NCI-H226 (cell line): ENCODE results near the gene PLOD3.
A peak's percentile ranks its signal among the peaks of the same experiment; 100 is the strongest.

Experiments used
- DNase-seq: peaks from one replicate; pipeline ENCODE4 v3.0.0-alpha.2; 2015

PLOD3 gene

GRCh38 chr7:101175664-101176063, 41.7 kb downstream of the PLOD3 start:
- DNase-seq, result no peak

DNA sequence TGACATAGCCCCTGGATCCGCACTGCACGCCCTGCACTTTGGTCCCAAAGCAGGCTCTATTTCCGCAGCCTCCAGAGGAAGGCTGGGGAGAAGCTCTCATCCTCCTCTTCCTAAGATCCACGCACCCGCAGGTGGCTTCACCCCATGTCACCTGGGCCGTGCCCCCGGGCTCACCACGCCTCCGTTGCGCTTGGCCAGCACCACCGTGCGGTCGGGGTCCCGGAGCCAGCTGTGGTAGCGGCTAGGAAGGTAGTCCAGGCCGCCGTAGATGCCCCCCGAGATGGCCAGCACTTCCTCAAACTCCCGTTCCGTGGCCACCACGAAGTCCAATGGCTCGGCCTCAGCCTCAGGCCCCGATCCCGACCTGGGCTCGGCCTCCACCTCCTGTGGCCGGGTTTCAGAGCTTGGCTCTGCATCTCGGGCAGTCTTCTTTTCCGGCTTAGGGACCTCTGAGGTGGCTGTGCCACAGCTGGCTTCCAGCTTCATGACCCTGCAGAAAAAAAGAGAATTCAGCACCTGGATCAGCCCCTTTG, 43.0 kb downstream of the PLOD3 start:
- DNase-seq, result no peak

GRCh38 chr7:101173752-101174244, 43.6 kb downstream of the PLOD3 start:
- peak; percentile 53 for DNase-seq

GRCh38 chr7:101172854-101173751, 44.3 kb downstream of the PLOD3 start:
- DNase-seq, result peak; percentile 68

GRCh38 chr7:101172005-101172853, 45.2 kb downstream of the PLOD3 start:
- no peak for DNase-seq

DNA sequence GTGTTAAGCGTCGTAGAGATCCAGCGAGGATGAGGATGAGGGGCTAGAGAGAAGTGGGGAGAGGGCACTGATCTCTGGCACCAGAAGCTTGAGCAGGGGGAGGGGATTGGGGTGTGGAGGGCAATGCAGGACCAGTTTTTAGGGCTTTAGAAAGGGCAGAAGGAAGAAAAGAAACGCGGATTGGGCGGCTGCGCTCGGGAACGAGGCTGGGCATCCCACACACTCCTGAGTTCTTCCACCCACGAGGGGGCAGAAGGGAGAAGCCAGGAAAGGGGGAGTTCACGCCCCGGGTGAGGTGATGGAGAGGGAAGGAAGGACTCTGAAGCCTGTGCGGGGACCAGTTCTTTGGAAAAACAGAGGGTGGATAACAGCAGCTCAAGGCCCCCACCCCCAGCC, 45.9 kb downstream of the PLOD3 start:
- no peak for DNase-seq

DNA sequence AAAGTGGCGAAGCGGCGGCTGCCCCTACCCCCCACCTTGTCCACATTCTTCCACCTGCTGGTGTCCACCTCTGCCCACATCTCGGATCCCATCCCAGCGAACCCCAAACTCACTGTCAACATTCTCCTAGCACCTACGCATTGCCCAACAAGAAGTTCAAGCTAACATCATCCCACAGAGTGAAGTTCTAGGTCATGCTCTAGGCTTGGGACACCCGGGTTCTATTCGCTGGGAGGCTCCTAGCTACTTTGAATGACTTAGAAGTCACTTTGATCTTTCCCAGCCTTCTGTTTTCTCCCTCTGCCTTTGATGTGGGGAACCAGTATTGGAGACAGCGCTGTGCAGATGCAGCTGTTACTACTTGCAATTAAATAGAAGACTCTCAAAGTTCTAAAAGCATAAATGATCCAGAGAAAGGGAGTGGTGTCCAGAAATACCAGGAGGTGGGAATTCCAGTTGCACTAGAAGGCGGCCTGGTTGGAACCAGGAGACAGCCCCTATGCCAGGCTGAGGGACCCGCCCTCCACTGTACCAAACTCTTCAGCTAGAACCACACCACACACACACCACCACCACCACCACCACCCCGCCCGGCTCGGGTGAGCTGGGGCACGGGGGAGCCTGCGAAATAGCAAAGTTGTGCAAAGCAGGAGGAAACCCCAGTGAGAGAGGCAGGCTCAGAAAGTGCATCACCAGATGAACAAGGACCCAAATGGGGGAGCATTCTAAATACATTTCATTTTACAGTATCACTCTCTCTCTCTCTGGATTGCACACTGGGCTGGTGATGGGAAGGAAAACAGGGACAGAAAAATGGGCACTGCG, 46.6 kb downstream of the PLOD3 start:
- DNase-seq, result no peak

DNA sequence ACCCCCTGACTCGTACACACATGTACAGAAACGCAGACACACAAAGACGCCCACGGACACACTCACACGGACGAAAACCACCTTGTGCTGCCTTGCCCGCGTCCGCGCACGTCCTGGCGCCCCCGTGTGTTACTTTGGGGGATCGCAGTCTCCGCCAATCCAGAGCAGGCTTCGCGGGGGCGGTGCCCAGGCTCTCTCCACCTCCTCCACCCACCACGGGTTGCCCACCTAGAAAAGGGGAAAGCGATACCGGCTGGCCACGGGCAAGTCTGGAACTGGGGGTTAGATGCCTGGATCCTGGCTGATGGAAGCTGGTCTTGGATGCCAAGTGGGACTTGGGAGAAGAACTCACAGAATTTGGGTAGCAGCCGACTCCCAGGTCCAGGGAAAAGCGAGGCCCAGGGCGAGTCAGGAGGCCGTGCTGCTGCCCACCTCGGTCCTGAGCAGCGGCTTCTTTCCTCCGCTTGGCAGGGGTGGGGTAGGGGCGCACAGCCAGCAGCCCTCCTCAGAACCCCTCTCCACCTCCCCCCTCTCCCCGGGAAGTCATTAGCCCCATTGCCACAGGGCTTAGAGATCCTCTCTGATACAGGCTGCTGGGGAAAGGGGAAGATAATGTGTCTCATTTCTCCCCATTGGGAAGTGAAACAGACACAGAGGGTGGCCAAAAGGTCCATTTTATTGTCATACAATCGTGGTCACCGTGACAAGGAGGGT, 47.4 kb downstream of the PLOD3 start:
- DNase-seq, result peak; percentile 51

- DNase-seq, result no peak
These were observed 48.1 kb downstream of the PLOD3 start for GRCh38 chr7:101169110-101169837.

GRCh38 chr7:101168412-101169049, 48.9 kb downstream of the PLOD3 start:
- no peak for DNase-seq

DNA sequence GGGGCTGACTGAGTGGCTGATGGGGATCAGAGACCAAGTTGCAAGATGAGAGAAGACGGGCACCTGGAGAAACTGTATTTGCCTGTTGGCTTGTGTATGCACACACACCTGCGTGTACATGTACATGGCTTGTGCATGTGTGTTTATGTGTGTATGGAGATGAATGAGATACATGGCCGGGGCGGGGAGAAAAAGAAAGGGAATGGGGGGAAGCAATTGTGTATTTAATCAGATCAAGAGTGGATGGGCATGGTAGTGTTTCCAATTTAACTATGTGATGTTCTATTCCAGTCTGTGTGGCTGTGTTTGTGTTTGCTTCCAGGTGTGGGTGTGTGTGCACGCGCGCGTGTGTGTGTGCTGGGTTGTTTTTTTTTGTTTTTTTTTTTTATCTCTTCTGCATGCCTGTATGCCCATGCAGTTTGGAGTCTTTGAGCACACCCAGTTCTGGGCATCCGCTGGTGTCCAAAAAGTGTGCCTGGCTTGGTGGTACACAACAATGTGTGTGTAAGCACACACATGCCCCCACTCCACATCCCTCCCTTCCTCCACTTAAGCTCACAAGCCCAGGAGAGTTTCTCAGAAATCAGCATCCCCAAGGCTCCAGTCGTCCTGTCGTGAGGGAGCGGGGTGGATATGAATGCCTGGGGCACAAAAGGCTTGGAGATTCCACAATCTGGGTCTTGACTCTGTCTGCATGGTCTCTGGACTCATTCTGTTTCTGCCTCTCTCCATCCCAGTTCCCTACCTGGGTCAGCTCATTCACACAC, 49.6 kb downstream of the PLOD3 start:
- DNase-seq, result no peak

- DNase-seq, result no peak
These were observed 50.3 kb downstream of the PLOD3 start for GRCh38 chr7:101166909-101167644.

GRCh38 chr7:101166648-101166908, 50.8 kb downstream of the PLOD3 start:
- no peak for DNase-seq

DNA sequence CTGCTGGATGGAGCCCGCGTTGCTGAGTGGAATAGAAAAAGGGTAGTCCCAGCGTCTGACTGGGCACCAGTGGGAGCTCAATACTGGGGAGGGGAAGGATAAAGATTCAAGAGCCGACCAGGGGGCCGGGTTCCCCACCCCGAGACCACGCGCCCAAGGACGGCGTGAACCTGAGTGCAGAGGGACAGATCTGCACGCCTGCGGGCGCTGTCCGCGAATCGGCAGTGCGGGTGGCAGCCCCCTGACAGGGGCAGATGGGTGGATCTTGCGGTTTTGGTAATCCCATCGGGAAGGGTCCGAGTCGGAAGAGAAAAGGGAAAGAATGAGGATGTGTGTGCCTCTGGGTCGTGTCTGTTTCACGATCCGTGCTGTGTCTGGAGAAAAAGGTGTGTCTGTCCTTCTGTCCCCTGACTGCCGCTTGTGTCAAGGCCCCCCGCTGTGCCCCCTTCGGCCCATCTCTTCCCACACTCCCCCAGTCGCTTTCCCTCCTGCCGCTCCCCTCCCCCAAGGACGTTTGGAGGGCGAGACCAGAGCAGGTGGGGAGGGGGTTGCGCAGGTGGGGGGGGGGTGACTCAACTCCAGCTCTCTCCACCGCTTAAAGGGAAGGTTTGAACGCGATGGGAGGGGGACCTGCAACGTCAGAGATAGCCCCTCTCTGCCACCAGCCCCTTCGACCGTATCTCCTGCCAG, 51.3 kb downstream of the PLOD3 start:
- no peak for DNase-seq

DNA sequence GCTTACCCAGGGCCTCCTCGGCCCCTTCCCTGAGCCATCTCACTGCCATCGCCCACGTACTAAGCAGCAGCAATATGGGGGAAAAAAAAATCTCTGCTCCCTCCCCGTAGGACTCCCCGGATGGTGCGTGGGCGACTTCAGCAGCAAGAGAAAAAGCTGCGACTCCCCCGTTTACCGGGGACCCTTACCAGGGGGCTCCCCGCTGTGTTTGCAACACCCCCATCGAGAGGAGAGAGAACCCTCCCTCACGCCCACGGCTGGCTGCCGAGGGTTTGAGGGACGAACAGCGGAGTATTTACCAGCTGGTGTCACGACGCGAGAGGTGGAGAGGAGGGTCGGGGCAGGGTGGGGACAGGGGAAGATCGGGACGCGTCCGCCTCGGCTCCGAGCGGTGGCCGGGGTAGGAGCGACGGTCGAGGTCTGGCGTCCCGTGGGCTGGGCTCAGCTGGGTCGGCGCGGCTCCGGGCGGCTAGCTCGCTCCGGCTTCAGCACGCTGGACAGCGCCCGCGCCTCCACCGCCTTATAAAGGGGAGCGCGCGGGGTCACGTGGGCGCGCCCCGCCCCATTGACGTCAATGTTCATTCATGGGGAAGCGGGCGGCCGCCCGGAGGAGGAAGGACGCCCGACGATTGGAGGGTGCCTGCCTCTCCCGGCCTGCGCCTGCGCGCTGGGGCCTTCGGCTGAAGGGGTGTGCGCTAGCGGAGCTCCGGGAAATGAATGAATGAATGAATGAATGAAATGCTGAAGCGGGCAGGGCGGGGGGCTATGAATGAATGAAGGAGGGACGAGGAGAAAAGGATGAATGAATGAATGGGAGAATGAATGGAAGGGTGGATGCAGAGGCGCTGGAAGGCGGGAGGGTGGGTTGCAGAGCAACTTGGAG, 52.1 kb downstream of the PLOD3 start, which contains the start of gene VGF:
TSS of gene VGF (minus strand) at position 495 of the 883 bp plus-strand sequence. CDS start 726 bp downstream, outside the sequence.
- peak; percentile 91 for DNase-seq

GRCh38 chr7:101164071-101164840, 53.1 kb downstream of the PLOD3 start:
- peak; percentile 55 for DNase-seq
